ENCODE measurements around the gene NOD1.
"Not testable (repeated sequence)": the region's sequence is repeated elsewhere in the genome, so short reads cannot be mapped to it uniquely, and the experiment has no call there.

Gene NOD1

GRCh38 chr7:30478349-30479201 is at the start of gene NOD1:
NOD1 (minus strand) TSS chr7:30478784; CDS start chr7:30456921, 21,863 bp downstream.
- peak; percentile 38 to 55 for DNase-seq (ENCODE audit: low read depth in 2 of 2)

- not testable (repeated sequence) for DNase-seq (ENCODE audit: low read depth in 2 of 2)
Observed at GRCh38 chr7:30527297-30527696, 48.7 kb upstream of the NOD1 start.

- DNase-seq (ENCODE audit: low read depth in 2 of 2), result no peak
Observed at GRCh38 chr7:30526163-30526562, 47.6 kb upstream of the NOD1 start.

GRCh38 chr7:30525429-30525828 is 46.8 kb upstream of the NOD1 start:
- no peak for DNase-seq (ENCODE audit: low read depth in 2 of 2)

- no peak for DNase-seq (ENCODE audit: low read depth in 2 of 2)
Observed at GRCh38 chr7:30524545-30524944, 46.0 kb upstream of the NOD1 start.

- no peak for DNase-seq (ENCODE audit: low read depth in 2 of 2)
Observed at GRCh38 chr7:30523466-30523865, 44.9 kb upstream of the NOD1 start.

GRCh38 chr7:30522159-30522558 is 43.6 kb upstream of the NOD1 start:
- DNase-seq (ENCODE audit: low read depth in 2 of 2), result no peak

- DNase-seq (ENCODE audit: low read depth in 2 of 2), result no peak
Observed at GRCh38 chr7:30521532-30521931, 42.9 kb upstream of the NOD1 start.

GRCh38 chr7:30519122-30519521 is 40.5 kb upstream of the NOD1 start:
- no peak for DNase-seq (ENCODE audit: low read depth in 2 of 2)

- DNase-seq (ENCODE audit: low read depth in 2 of 2), result no peak
Observed at GRCh38 chr7:30515761-30516160, 37.2 kb upstream of the NOD1 start.

- no peak for DNase-seq (ENCODE audit: low read depth in 2 of 2)
Observed at GRCh38 chr7:30514776-30515175, 36.2 kb upstream of the NOD1 start.

GRCh38 chr7:30514177-30514576 is 35.6 kb upstream of the NOD1 start:
- DNase-seq (ENCODE audit: low read depth in 2 of 2), result no peak

GRCh38 chr7:30513762-30514161 is 35.2 kb upstream of the NOD1 start:
- no peak for DNase-seq (ENCODE audit: low read depth in 2 of 2)

GRCh38 chr7:30511973-30512662 is 33.5 kb upstream of the NOD1 start:
- no peak for DNase-seq (ENCODE audit: low read depth in 2 of 2)

GRCh38 chr7:30511494-30511893 is 32.9 kb upstream of the NOD1 start:
- no peak for DNase-seq (ENCODE audit: low read depth in 2 of 2)

- peak in 1 of 2 donors; percentile 7 for DNase-seq (ENCODE audit: low read depth in 2 of 2)
Observed at GRCh38 chr7:30510124-30511075, 31.8 kb upstream of the NOD1 start.

GRCh38 chr7:30509171-30509857 is 30.7 kb upstream of the NOD1 start:
- DNase-seq (ENCODE audit: low read depth in 2 of 2), result not testable (repeated sequence)

- not testable (repeated sequence) for DNase-seq (ENCODE audit: low read depth in 2 of 2)
Observed at GRCh38 chr7:30507346-30507900, 28.8 kb upstream of the NOD1 start.

- DNase-seq (ENCODE audit: low read depth in 2 of 2), result no peak
Observed at GRCh38 chr7:30505174-30505697, 26.7 kb upstream of the NOD1 start.

GRCh38 chr7:30504301-30505173 is 26.0 kb upstream of the NOD1 start, which contains the start of gene GGCT:
GGCT (minus strand) TSS chr7:30504829; CDS start chr7:30504709, 120 bp downstream.
- peak; percentile 90 to 95 for DNase-seq (ENCODE audit: low read depth in 2 of 2)
